Measurements from ENCODE around the gene PPEF2.

GRCh38 chr4:75909405-75909804 lies 7.2 kb upstream of the PPEF2 start:
- TF ChIP-seq REST (IDR thresholded peaks at IDR 0.05; ENCODE audit: unreplicated experiment), result no peak
- no peak for TF ChIP-seq POLR2AphosphoS5 (IDR thresholded peaks at IDR 0.05; ENCODE audit: low read depth)
- no peak for TF ChIP-seq CTCF (conservative IDR thresholded peaks at IDR 0.05; ENCODE audit: low read depth in 2 of 2)
- TF ChIP-seq ZNF331 (CRISPR knock-in tag; IDR thresholded peaks at IDR 0.05; ENCODE audit: low read depth), result 0 out of 2 replicates have a peak, but pooled peaks have one; percentile 11
- no peak for TF ChIP-seq EZH2 (IDR thresholded peaks at IDR 0.05; ENCODE audit: low read depth, unreplicated experiment)
- TF ChIP-seq STAT1 (IDR thresholded peaks at IDR 0.05; ENCODE audit: unreplicated experiment), result no peak
- TF ChIP-seq CREB1 (CRISPR knock-in tag; IDR thresholded peaks at IDR 0.05; ENCODE audit: low read depth), result peak; percentile 27; the same call in 1 of the 2 replicates
- no peak for TF ChIP-seq EZH2phosphoT487 (IDR thresholded peaks at IDR 0.05; ENCODE audit: unreplicated experiment)
- TF ChIP-seq JUNB (IDR thresholded peaks at IDR 0.05; ENCODE audit: unreplicated experiment), result no peak
